HEK293T (cell line): ENCODE data around the gene TBCK.

Source experiments
- ARNT ChIP-seq: fragments of 450-650 bp; IDR thresholded peaks from 2 replicates; pipeline ENCODE4 v1.6.1; 2017; ENCODE audit warnings: mild to moderate bottlenecking
- FOXA1 ChIP-seq: fragments of 450-650 bp; IDR thresholded peaks from 2 replicates; pipeline ENCODE4 v1.6.1; 2016; ENCODE audit warnings: mild to moderate bottlenecking
- FOXK2 ChIP-seq: fragments of 450-650 bp; IDR thresholded peaks from 2 replicates; pipeline ENCODE4 v1.6.1; 2016; ENCODE audit warnings: mild to moderate bottlenecking
- SP1 ChIP-seq: fragments of 450-650 bp; IDR thresholded peaks from 2 replicates; pipeline ENCODE4 v1.6.1; 2017
- SUZ12 ChIP-seq: fragments of 450-650 bp; IDR thresholded peaks from 2 replicates; pipeline ENCODE4 v1.6.1; 2016; ENCODE audit warnings: mild to moderate bottlenecking
- TARDBP ChIP-seq: fragments of 450-650 bp; IDR thresholded peaks from 2 replicates; pipeline ENCODE4 v1.6.1; 2016
- TF ChIP-seq, protein P1 (sequence below): fragments of 450-650 bp; IDR thresholded peaks from 2 replicates; pipeline ENCODE4 v1.6.1; 2016

DNA sequence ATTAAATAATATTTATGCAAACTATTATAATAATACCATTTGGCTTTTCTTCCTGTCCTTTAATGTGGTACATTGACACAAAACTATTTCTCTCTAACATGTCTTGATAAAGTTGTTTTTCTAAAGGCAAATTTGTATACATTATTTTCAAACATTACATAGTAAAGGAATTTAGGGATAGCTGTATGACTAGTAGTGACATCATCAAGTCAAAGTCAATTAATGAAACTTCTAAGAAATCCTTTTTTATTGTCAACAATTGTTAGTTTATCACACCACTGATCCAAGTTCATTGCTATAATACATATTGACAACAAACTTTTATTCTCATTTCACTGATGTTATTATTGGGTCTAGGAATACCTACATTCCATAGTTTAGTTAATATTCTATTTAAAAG, 68.4 kb downstream of the TBCK start:
- TF ChIP-seq, protein P1, sequence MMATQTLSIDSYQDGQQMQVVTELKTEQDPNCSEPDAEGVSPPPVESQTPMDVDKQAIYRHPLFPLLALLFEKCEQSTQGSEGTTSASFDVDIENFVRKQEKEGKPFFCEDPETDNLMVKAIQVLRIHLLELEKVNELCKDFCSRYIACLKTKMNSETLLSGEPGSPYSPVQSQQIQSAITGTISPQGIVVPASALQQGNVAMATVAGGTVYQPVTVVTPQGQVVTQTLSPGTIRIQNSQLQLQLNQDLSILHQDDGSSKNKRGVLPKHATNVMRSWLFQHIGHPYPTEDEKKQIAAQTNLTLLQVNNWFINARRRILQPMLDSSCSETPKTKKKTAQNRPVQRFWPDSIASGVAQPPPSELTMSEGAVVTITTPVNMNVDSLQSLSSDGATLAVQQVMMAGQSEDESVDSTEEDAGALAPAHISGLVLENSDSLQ, result no peak
- TF ChIP-seq TARDBP, result no peak
- TF ChIP-seq ARNT, result no peak
- no peak for TF ChIP-seq FOXA1
- no peak for TF ChIP-seq FOXK2
- TF ChIP-seq SP1, result no peak
- no peak for TF ChIP-seq SUZ12
